NCI-H748 treated with DMSO at 0.1 percent for 48 hours (cell line): Measurements from ENCODE around the gene KIF19.

Experiments
- DNase-seq: peaks from one replicate; lab custom pipeline; 2025; lab: John Stamatoyannopoulos, UW

KIF19 gene

DNA sequence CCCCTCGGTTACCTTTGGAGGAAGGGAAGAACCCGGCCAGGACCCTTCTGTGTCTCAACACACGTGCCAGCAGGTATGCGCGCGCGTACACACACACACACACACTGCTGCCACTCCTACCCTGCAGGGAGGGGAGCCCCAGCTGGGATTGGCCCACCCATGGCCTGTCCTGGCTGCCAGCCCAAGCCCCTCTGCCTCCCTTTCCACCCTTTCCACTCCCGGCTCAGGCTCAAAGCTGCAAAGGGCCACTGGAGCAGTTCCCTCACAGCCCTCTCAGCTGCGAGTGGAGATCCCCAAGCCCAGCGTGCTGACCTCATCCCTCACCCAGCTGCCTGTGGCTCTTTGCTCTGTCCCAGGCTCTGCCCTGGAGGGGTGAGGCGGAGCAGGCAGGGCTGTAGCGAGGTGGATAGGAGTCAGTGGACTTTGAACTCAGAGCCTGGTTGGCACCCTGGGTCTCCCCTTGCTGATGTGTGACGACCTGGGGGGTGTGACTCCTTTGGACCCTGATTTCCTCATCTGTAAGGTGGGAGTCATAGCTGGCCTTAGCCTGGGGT lies 14.5 kb downstream of the KIF19 start:
- no peak for DNase-seq

DNA sequence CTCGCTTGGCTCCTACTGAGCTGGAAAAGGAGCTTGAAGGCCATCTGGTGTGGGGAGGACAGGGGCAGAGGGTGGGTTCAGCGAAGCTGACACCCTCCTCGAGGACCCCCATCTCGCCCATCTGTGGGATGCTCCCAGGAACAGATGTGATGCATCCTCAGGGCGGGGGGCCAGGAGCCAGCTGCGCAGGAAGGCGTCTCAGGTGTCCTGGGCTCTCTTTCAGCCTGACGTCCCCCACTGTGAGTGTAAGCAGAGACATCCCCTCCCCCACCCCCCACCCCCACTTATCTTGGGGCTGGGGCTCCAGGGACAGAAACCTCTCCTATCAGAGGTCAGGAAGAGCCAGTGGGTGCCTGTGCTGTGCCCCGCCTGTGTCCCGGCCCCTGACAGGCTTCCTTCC lies 16.2 kb downstream of the KIF19 start:
- no peak for DNase-seq

DNA sequence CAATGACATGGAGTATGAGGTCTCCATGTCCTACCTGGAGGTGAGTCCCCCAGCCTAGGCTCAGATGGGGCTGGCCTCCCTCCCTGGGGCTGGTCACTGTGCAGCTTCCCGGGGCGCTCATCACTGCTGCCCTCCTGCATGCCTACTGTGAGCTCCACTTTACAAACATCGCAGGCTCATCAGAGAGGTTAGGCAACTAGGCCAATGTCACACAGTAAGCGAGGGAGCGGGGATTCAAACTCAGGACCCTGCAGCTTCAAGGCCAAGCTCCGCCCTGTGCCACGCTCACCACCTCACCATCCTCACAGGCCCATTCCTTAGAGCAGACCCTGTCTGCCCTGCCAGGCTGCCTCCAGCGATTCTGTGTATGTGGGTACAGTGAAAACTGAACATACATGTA lies 17.1 kb downstream of the KIF19 start:
- DNase-seq: no peak

DNA sequence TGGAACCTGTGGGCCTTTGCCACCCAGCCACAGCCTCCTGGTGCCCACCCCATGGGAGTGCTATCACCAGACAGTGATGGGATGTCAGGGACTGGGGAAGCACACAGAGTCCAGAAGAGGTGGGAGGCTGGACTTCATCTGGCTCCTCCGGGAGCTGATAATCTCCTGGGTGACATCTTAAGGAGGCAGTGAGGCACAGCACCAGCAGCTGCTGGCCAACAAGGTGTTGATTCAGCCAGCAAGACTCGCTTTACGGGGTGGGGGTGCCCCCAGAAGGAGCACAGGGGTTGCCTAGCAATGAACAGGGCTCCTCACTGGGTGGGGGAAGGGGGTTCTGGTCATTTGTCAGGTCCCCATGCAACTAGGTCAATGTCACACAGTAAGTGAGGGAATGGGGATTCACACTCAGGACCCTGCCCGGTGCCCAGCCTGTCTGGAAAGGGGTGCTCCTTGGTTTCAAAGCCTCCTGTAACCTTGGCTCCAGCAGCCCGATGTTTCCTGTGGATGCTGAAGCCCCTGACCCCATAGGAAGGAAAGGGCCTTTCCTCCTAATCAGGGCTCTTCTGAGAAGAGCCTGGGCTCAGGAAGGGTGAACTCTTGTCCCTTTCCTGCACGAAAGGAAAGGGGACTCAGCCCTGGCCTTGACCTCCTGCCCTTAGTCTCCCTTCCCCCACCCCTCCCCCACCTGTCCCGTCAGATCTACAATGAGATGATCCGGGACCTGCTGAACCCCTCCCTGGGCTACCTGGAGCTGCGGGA lies 17.7 kb downstream of the KIF19 start:
- DNase-seq: no peak

DNA sequence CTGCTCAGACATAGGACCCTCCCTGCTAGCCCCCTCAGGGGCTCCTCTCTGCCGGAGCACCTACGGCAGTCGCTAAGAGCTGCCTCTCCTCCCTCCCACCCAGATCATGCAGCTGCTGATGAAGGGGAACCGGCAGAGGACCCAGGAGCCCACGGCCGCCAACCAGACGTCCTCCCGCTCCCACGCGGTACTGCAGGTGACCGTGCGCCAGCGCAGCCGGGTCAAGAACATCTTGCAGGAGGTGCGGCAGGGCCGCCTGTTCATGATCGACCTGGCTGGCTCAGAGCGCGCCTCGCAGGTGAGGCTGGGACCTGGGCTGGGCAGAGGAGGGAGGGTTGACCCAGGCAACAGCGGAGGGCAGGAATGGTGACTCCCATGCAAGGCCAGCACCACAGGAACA lies 18.6 kb downstream of the KIF19 start:
- DNase-seq: no peak

DNA sequence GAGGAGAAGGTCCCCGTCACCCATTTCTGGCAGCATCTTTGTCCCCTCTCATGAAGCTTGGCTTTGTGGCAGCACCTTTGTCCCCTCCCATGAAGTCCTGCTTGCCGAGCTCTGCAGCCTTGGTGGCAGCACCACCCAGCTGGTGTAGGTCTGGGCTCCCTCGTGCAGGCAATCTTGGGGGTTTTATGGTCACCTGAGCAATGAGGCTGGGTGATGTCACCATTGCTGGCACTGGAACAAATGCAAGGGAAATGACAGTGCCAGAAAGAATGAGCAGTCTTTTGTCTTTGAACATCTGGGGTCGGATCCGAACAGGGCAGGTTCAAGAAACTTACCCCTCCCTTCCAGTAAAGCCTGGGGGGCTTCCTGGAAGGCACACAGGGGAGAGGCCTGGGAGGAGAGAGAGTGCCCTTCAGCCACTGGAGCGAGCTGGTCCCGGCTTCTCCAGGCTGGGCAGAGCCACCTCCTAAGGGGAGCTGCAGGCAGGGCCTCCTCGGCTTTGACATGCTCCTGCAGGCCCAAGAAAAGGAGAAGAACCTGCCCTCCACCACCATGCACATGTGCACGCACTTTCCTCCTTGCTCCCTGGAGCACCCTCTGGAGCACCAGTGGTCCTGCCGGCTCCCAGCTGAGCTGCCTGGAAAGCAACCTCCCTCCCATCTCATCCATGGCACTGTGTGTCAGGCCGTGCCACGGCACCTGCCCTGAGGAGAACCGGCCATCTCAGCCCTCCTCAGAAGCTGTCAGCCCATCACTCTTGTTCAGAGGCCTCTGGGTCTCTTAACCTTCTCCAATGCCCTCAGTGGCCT lies 19.6 kb downstream of the KIF19 start:
- no peak for DNase-seq

DNA sequence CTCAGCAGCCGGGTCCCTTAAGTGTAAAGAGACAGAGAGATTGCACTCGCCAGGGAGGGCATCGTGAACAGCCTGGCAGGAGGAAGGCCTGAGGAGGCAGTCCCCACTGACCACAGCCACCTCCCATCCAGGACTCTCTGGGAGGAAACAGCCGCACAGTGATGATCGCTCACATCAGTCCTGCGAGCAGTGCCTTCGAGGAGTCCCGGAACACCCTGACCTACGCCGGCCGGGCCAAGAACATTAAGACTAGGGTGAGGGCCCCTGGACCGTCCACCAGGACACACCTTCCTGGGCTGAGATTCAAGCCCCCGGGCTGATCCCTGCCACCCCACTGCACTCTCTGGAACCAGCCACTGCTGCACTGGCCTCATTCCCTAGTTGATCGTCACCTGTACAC lies 21.6 kb downstream of the KIF19 start:
- no peak for DNase-seq

DNA sequence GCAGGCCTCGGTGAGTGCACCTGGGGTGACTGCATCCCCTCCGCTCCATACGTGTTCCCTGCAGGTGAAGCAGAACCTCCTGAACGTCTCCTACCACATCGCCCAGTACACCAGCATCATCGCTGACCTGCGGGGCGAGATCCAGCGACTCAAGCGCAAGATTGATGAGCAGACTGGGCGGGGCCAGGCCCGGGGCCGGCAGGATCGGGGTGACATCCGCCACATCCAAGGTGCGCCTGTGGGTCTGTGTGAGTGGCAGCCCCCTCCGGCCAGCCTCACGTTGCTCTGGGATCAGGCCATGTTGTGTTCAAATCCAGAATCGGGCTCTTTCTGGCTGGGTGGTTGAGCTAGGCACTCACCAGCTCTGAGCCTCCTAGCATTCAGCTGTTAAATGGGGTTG lies 23.1 kb downstream of the KIF19 start:
- no peak for DNase-seq

DNA sequence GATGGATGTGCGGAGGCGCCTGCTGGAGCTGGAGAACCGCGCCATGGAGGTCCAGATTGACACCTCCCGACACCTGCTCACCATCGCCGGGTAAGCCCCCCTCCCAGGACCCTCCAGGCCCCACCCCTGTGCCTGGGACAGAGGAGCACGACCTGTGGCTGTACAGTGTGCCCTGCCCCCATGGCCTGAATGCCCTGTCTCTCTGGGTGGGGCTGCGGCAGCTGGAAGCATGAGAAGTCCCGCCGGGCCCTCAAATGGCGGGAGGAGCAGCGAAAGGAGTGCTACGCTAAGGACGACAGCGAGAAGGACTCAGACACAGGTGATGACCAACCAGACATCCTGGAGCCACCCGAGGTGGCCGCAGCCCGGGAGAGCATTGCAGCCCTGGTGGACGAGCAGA lies 24.5 kb downstream of the KIF19 start:
- no peak for DNase-seq

DNA sequence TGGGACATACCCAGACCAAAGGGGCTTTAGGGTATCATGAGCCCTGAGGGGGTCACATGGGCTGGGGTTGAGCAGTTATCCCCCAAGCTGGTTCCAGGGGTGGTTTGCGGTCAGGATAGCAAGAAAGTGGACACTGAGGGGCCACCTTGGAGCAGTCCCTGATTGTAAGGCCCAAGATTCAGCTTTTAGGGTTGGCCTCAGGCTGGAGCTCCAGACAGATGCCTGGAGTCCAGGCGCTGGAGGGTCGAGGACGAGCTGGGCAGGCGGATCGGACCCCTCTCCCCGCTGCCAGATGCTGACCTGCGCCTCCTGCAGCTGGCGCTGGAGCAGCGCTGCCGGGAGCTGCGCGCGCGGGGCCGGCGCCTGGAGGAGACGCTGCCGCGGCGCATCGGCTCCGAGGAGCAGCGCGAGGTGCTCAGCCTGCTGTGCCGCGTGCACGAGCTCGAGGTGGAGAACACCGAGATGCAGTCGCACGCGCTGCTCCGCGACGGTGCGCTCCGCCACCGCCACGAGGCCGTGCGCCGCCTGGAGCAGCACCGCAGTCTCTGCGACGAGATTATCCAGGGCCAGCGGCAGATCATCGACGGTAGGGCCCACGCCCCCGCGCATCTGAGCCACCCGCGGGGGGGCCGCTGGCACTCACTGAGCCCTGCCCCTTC lies 25.7 kb downstream of the KIF19 start:
- no peak for DNase-seq

DNA sequence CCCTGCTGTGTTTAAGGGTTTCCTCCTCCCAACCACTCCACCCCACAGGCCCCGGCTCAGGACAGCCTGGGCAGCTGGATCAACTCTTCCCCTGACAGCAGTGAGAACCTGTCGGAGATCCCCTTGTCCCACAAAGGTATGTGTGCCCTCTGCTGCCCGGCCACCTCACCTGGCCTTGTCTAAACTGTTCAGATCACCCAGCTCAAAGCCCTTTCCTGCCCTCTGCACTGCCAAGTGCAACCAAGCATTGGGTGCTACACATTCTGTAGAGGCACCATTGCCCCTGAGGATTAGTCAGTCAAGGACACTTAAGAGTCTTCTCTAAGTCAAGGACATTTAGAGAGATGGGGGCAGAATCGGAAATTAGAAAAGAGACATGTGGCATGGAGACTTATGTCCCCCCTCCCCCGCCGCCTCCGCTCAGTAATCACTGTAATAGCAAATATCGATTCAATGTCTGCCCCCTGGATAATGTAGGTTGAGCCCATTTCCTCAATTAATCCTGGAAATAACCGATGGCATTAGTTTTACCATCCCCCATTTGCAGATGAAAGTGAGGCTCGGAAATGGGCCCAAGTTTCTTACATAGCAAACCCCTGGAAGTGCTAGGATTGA lies 27.5 kb downstream of the KIF19 start:
- DNase-seq: no peak

DNA sequence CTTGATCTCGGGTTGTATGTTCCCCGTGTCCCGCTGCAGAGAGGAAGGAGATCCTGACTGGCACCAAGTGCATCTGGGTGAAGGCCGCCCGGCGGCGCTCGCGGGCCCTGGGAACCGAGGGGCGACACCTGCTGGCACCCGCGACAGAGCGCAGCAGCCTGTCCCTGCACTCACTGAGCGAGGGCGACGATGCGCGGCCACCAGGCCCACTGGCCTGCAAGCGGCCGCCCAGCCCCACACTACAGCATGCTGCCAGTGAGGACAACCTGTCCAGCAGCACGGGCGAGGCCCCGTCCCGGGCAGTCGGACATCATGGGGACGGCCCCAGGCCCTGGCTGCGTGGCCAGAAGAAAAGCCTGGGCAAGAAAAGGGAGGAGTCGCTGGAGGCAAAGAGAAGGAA lies 28.1 kb downstream of the KIF19 start:
- no peak for DNase-seq

DNA sequence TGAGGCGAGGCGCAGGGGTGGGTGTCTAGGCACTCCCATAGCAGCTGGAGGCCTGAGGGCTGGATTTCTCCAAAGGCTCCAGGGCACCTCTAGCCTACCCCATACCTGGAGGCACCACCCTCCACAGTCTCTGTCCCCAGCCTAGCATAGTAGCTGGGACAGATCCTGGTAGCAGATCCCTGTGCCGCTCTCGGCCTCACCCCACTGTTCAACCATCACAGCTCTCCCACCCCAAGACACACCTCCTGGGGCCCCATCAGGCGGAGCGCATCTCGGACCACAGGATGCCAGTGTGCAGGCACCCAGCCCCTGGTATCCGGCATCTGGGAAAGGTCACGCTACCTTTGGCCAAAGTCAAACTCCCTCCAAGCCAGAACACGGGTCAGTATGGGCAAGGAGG lies 28.5 kb downstream of the KIF19 start:
- DNase-seq: no peak

DNA sequence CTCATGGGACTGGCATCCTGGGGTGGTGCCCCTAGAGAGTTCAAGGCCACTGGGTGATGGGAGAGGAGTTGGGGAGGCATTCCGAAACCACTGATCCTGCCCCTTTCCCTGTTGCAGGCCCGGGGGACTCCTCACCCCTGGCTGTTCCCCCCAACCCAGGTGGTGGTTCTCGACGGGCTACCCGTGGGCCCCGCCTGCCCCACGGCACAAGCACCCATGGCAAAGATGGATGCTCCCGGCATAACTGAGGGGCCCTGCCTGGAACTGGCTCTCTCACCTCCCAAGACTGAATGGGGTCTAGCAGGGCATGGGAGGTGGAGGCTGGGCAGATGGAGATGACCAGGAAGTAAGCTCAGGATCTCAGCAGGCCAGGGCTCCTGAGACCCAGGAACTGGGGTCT lies 29.0 kb downstream of the KIF19 start:
- no peak for DNase-seq

DNA sequence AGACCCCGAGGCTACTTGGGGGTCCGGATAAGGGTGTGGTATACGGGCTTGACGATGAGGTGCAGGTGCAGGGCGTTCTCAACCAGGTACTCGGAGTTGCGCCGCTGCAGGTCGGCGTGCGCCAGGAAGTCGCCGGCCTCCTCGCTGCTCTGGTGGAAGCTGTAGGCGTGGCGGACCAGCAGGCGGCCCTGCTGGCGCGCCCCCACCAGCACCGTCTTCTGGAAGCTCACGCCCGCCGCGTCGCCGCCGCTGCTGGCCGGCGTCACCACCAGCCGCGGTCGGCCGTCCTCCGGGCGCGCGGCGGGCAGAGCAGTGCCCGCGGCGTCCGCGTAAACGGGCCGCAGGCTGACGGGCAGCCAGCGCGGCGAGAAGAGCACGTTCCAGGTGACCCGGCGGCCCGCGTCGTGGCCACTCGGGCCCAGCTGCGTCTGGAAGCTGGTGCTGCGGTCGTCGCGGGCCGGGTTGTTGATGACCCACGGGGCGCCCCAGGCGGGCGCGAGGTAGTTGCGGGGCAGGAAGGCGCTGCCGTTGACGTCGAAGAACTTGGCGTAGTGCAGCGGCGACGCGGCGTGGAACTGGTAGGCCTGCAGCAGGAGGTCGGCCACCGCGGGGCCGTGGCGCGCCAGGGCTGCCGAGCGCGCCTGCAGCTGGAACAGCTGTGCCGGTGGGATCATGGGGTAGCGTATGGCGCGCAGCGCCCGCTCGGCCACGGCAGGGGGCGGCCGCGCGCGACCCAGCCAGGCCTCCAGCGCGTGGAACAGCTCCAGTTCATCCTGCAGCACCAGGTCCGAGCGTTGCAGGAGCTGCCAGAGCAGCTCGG lies 30.8 kb downstream of the KIF19 start:
- no peak for DNase-seq

DNA sequence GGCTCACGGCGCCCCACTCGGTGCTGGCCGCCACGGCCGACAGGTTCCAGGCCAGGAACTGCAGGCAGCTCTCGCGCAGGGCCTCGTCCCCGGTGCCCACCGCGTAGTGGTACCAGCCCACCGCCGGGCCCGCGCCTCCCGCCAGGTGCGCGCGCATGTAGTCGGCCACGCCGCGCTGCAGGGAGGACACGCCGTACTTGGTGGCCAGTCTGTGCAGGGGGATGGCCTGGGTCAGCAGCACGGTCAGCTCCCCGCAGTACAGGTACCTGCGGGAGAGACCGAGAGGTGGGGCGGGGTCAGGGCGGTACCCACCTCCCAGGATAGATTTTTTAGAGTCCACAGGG lies 31.4 kb downstream of the KIF19 start:
- no peak for DNase-seq

DNA sequence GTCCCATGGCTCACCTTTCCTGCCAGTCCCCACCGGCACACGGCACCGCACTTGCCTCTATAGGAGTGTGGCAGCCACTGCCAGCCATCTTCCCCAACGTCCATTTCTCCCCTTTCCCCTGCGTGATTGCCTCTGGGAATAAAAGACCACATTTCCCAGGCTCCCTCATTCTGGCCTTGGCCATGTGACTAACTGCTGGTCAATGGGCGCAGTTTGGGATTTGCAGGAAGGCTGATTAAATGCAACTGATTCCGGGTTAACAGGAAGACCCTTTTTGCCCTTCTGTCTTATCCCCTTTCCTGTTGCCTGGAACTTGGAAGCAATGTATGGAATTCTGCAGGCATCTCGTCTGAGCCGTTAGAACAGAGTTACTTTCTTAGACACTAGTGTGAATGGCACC lies 32.7 kb downstream of the KIF19 start:
- DNase-seq: no peak

DNA sequence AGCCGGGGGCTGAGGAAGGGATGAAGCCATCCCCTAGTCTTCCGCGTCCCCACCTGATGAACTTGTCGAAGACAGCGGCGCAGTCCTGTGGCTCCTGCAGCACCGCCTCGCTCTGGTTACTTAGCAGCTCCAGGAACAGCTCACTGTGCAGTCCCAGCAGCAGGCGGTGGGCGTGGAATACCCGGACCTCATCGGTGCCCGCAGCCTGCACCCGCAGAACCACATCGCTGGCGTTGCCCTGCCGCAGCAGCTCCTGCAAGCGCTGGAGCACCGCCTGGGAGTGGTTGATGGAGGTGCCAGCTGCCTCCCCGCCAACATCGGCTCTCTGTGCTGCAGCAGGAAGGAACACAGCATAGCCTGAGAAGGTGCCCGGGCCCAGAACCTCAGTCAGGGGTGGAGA lies 33.9 kb downstream of the KIF19 start:
- no peak for DNase-seq

DNA sequence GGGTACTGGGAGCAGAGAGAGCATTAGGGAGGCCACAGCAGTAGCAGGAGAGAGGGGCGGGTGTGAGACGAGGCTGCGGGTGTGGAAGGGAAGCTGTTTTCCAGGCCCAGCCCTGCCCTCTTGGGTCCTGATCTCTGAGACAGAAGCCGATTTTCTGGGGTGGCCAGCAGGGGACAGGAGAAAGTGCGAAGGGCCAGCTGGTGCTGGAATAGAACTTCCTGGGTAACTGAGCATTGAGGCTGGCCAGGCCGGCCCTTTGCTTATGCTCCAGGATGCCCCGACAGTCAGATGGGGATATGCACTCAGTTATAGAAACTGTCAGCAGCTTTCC lies 34.8 kb downstream of the KIF19 start:
- no peak for DNase-seq

DNA sequence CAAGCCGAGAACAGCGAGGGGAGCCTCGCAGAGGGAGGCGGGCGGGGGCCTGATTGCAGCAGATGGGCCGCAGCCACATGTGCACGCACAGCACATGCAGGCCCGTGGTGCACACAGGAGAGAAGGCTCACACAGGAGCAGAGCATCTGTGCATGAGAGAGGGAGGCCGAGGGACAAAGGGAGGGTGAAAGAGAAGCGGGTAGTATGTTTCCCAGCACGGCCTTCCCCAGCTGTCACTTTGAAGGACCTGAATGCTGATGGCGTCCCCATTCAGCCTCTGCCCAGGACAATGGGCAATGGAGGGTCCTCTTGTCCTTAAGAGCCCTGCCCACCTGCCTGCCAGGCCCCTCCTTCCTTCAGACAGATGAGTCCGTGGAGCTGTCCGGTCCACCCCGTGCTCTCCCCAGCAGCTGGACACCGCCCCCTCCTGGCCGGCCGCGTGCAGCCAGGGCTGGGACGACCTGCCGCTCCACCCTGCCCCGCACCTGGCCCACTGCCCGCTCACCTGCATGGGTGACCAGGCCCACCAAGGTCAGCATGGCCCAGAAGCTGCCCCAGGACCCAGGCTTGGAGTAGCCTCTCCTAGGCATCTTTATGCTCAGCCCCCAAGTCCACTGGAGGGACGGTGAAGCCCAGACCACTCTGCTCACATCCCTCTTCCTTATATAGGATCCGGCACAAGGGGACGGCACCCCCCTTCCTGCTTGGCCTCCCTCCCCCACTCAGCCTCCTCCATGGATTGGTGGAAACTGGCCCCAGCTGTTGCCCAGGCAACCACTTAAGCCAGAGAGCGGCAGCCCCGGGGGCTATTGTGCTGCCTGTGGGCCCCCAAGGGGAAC lies 35.4 kb downstream of the KIF19 start, which contains the start of gene BTBD17:
TSS of gene BTBD17 (minus strand) at position 639 of the 839 bp plus-strand sequence. CDS start at position 590, 49 bp downstream.
- peak; percentile 24 for DNase-seq

DNA sequence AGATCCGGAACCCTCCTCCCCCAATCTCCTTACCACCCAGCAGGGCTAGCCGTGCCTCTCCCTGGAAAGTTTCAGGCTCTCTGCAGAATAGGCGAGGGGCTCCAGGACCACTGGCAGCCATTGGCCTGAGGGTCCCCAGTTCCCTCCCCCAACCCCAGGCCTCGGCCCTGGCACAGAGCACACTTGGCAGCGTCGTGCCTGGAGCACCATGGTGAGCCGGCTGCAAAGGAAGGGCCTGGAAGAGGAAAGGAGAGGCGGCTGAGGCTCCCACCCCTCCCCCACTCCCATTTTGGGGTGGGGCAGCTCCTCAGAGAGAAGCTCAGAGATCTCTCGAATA lies 36.0 kb downstream of the KIF19 start:
- DNase-seq: no peak
